ENCODE measurements around the gene CNTN5.

The CNTN5 gene

DNA sequence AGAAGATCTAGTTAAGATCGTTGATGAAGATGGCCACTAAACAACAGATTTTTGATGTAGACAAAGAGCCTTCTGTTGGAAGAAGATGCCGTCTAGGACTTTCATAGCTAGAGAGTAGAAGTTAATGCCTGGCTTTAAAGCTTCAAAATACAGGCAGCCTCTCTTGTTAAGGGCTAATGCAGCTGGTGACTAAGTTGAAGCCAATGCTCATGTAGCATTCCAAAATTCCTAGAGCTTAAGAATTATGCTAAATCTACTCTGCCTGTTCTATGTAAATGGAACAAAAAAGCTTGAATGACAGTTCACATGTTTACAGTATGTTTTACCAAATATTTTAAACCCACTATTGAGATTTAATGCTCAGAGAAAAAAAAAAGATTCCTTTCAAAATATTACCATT, 492.6 kb downstream of the CNTN5 start:
- DNase-seq (ENCODE audit: low spot score) = no peak

DNA sequence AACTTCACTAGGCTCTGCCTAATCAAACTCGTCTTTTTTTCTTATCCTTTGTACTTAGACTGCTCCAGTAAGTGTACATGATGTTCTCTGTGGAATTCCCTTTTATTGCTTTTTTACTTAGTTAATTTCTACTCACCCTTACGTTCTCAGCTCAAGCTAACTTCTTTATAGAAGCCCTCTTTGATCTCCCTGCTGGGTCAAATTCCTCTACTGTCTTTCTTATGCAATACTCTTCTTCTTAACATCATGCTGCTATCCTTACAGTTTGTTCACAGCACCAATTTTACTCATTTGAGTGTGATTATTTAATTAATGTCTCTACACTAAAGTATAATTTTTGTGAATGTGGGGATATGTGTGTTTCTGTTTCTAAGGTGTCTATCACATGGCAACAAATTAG, 498.3 kb downstream of the CNTN5 start:
- DNase-seq (ENCODE audit: low spot score) = no peak

DNA sequence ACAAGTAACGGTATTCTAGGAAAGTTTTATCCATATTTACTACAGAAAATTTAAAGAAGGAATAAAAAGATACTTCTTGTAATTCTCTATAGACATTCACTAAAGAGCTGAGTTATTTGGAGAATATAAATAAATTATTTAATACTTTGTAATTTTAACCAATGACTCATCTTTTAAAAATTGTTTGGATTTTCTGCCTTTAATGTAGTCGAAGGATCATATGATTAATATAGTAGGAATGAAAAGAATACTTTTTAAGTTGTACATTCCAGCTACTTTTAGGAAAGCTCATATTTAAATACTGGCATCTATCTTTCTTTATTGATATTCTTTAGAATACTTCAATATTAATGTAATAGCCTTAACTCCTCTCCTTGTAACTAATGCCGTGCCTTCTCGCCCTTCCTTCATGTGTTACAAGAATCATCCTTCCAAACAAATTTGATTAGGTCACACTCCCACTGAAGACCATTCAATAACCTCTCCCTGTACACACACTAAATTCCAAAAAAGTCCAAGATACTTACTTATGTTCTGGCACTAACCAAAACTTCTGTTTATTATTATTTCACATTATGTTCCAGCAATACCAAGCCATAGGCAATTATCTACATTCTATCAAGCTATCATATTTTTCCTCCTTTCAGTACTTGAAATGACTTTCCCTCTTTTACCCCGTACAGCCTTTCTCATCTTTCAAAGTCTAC, 501.9 kb downstream of the CNTN5 start:
- DNase-seq (ENCODE audit: low spot score) = no peak

DNA sequence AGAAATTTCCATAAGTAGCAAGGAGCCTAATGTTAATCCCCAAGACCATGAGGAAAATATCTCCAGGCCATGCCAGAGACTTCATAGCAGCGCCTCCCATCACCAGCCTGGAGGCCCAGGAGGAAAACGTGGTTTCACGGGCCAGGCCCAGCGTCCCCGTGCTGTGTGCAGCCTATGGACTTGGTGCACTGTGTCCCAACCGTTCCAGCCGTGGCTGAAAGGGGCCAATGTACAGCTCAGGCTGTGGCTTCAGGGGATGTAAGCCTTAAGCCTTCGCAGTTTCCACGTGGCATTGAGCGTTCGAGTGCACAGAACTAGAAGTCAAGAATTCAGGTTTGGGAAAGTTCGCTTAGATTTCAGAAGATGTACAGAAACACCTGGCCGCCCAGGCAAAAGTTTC, 510.7 kb downstream of the CNTN5 start:
- DNase-seq (ENCODE audit: low spot score) = no peak

DNA sequence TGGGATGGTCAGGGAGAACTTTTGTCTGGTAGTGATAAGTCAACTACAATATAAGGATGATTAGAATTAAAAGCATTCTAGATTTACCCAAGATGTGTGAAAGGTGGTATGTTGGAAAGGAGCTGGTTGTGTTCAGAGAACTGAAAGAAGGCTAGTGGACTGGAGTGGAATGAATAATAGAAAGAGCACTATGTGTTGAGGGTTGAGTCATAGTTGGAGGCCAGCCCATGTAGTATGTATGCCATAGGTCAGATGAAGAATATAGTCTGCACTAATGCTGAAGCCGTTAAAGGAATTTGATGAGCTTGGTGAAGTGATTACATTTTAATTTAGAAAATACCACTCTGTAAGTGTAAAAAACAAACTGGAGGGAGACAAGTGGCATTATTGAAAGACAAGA, 514.1 kb downstream of the CNTN5 start:
- no peak for DNase-seq (ENCODE audit: low spot score)

DNA sequence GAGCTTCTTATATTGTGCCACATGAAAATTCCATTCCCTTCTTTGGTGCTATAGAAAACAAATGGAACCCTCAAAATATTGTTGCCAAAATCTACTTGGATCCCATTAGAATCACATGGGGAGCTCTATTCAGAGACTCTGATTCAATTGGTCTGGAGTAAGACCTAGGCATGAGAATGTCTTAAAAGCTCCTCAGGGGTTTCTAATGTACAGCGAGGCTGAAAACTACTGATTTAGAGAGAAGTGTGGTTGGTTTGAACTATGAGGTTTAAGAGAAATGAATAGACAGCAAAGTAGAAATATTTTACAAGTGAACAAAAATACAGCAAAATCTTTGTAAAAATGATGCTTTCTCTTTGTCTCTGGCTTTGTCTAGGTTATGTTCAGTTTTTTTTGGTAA, 514.7 kb downstream of the CNTN5 start:
- DNase-seq (ENCODE audit: low spot score) = no peak

DNA sequence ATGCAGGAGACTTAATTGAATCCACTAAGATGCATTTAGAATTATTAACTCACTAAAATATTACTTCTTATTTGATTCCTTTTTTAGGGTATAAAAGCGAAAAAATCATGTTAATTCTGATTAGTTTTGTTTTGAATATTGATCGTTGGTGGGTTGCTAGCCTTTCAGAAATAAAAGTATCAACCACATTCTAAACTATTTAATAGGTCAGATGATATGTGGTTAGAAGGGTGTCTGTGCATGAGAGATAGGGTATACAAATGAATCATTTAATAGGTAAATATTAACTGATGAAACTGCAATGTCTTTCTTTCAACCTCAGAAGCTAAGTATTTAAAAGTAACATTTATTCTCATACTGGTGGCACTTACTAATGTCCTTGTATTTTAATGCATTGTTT, 515.1 kb downstream of the CNTN5 start:
- DNase-seq (ENCODE audit: low spot score) = no peak

DNA sequence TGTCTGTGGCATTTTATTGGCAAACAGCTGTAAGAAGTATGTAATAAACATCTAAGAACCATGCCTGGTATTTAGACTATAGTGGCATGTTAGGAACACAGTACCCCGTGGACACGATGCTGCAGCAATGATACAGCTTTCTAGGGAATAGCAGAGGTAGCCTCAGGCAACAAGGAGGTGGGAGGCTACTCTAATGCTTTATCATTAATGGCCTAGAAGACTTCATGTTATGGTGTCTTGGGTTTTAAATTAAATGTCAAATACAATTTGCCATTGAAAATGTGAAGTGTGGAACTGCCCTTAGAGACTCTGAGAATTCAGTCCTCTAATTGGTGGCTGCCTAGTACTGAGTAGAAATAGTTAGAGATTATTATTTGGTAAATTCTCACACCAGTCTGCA, 516.9 kb downstream of the CNTN5 start:
- DNase-seq (ENCODE audit: low spot score) = no peak

DNA sequence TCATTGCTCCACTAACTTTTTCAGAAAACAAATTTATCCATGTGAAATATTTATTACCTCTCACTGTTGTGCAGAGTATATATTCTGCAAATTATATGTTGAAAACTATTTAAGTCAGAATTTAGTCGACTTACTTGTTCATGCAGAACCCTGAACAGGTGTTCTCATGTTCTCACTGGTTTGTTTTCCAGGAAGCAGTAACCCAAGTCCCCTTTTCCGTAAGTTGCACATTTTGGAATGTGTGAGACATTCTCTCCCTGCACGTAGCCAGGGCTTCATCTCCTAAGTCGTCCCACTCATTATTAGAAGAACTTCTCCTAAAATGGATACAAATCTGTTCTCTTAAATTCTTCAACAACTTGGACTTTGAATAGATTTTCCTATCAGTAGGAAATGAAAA, 524.9 kb downstream of the CNTN5 start:
- no peak for DNase-seq (ENCODE audit: low spot score)

DNA sequence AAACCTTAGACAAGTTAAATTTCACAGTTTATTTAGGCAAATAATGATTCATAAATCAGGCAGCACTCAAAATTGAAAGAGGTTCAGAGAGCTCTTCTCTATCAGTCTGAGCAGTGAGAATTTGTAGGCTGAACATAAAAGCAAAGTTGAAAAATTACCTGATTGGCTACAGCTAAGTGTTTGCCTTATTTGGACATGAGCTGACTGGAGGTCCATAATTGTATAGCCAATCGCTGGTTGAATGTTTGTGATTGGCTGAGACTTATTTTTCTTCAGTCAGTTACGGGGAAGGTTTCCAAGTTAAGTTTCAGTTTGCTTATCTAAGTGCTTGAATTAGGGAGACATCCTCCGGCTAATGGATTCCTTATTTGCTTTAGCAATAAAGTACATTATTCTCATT, 527.5 kb downstream of the CNTN5 start:
- DNase-seq (ENCODE audit: low spot score) = no peak

DNA sequence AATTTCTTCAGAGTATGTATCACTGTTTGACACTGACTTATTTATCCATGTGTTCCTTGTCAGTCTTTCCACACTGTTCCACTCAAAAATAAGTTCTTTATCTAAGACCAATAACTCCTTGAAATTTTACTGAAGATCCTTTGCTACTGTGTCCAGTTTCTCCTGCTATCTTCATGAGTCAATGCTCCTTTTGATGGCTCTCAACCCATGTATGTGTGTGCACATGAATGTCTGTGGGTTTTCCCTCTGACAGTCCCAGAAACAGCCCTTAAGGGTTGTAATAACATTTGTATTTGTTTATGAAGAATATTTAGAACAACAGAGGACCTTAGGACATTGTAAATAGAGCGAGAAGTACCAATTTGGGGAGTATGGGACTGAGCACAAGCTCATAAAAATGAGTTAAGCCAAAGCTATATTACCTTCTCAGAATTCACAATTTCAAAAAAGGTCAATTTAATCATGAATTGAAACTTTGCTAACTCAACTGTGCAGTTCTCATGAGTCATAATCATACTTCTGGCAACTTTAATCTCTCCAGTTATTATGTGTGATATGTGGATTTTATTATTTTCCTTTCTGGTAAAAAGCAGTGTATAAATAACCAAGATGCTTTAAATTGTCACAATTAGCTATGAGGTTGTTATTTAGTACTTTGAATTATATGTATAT, 533.6 kb downstream of the CNTN5 start:
- no peak for DNase-seq (ENCODE audit: low spot score)

DNA sequence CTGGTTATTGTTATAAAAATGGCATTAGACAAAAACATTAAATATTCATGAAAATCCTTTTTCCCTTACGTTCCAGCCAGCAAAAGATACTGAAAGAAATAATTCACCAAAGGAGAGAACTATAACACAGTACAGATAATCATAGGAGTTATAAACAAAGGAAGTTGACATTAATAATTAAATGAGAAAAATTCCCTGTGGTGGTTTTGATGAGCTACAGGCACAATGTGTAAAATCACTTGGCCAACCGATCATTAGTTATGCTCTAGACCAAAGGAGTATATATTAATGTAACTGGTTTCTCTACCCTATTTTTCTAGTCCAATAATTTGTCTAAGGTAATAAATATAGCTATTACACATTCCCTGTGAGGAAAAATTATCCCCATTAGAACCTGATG, 534.7 kb downstream of the CNTN5 start:
- DNase-seq (ENCODE audit: low spot score) = no peak

DNA sequence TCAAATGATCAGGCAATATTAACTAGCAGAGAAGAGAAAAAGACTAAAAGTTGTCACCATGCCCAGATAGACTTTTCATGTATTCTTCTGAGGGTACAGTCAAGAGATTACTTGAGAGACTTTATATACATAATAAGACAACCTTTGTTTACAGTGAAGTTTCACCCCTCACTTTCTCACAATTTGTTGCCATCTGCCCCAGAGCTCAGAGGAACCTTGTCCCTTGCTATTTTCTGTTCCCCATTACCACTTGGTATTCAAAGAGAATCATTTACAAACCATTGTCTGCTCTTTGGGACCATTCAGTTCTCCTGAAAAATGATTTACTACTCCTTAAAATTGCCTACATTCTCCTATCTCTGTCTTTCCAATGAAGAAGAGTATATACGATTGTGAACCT, 544.6 kb downstream of the CNTN5 start:
- no peak for DNase-seq (ENCODE audit: low spot score)

DNA sequence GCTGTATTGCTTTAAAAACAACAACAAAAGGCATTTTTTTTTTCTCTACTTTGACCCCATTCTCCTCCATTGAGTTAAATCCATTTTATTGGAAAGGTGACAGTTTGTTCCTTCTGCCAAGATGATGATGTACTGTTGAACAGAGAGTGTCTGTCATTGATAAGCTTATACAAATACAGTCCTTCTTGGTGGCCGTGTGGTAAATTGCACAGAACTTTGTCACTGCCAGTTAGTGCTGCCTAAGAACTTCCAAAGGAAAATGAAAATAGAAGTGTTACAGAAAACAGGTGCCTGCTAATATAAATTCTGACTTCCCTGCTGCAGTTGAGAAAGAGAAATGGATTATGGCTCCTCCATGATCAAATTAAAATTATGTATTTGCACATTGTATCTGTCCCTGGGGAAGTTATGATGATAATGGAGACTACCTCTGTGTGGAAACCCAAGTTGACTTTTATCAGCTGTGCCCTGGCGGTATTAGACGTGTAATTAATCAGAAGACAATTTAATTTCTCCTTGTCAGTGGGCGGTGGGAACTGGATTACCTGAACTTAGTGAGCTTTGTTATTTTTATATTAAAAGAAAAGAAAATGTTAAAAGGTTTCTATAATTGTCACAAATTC, 546.7 kb downstream of the CNTN5 start:
- no peak for DNase-seq (ENCODE audit: low spot score)

DNA sequence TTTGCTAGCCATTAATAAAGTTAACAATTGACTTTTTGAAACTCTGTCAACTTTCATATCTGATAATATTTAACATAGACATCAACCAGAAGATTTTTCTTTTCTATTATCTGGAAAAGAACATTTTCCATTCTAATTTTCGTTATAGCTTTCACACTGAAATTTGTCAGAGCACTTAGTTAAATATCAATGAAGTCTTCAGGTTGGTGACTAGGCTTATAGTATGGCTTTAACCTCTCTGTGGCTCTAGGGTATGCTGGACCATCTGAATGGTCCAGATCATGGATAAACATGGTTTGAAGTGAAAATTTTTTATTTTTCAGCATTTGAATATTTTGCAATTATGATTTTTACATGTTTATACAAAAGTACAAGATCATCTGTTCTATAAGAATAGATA, 548.1 kb downstream of the CNTN5 start:
- DNase-seq (ENCODE audit: low spot score) = no peak

DNA sequence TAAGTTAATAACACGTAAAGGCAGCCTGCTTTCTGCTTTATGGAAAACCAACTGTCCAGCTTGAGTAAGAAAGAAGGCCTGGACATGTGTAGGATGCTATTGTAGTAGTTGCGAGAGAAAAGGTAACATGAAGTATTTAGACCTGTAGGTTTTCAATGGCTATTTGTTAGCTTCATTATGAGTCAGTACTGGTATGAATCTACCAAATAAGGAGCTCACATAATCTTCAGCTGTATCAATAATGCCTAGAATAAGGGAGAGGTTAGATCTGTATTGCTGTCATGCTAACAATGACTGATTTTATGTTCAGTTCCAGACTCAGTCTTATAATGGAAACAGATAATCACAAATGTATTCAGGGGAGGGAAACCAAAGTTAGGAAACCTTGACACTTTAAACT, 550.3 kb downstream of the CNTN5 start:
- no peak for DNase-seq (ENCODE audit: low spot score)

DNA sequence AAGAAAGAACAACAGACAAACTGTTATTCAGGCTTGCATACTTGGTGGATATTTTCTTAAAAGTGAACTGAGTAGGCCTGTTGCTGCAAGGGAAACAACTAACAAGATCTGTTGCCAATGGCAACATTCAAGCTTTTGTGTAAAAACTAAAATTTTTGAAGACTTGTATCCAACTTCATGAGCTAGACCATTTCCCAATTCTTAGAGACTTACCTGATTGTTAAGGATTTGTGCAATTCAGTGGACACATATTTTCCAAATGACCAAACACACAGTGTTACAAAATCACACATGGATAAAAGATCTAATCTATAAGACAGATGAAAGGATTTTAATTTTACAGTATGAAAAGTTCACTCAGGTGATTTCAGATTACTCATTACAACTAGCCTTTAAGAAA, 564.1 kb downstream of the CNTN5 start:
- DNase-seq (ENCODE audit: low spot score) = no peak

DNA sequence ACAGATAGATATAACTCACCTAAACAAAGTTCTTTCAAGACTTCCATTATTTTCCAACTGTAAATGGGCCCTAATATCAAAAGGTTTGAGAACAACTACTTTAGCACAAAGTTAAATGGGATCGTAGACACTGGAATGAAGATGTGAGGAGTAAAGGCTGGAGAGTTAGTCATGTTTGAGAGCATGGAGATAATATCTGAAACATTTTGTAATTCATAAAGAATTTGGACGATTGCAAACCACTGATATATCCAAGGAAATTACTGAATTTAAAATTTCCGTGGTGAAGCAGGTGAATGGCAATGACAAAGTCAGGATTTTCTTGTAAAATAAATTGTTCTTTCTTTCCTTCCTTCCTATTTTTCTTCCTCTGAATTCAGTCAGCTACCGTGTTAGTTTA, 564.9 kb downstream of the CNTN5 start:
- DNase-seq (ENCODE audit: low spot score) = no peak

DNA sequence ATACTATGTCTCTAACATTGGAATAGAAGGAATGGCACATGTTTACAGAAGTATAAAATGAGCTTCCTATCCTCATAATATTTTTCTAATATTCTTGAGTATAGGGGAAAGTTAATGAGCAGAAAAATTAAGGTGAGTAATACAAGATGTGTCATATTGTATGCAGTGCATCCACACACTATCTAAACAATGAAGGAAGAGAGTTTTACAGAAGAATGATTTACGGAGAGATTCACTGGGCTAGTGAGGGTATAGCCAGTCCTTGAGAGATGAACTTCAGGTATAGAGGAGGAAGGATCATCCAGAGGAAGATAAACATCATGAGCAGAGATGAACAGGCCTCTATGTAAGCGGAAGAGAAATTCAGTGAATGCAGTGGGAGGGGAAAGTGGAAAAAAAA, 569.0 kb downstream of the CNTN5 start:
- no peak for DNase-seq (ENCODE audit: low spot score)

DNA sequence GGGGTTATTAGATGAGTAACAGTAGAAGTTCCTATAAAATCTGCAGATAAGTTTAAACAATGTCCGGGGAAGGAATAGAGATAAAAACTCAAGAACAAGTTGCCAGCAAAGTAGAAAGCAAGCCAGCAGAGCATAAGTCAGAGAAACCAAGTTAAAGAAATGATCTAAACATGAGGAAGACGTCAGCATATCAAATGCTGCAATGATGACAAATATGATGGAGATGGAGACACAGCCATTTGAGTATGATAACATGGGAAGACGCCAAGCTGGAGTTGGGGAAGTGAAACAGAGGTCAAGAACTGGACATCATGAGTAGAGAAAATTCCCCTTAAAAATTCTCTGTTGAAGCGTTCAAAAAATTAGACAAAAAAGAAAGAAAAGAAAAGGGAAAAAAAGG, 571.5 kb downstream of the CNTN5 start:
- no peak for DNase-seq (ENCODE audit: low spot score)

DNA sequence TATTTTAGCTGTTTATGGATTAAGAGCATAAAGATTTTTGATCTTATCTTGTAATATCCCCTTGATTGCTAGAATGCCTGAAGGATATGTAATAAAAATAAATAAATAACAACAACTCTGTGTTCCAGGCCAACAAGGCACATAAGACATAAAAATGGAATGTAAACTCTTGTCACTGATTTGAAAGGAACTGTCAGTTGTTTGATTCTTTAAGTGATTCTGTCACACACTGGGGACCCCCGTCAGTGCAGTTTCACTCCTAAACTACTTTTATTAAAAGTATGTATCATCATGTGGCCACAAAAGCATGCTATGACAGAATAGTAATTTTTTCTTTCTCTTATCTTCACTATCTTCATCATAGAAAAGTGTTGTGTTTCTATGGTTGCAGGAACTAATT, 572.4 kb downstream of the CNTN5 start:
- no peak for DNase-seq (ENCODE audit: low spot score)

DNA sequence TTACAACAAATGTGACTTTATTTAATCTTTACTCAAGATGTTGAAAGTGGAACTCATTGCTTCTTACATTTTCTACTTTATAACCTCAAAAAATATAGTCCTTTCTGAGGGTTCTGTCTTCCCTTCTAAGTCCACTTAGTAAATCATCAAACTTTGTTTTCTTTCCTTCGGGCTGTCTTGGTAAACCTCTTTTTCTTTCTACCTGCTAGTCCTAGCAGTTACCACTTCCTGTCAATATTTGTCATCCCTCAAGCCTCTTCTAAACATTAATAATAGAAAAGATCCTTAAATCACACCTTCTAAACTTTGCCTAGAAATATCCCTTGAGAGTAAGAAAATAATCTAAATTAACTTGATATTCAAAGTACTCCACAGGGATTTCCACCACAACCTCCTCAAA, 580.4 kb downstream of the CNTN5 start:
- DNase-seq (ENCODE audit: low spot score) = no peak

DNA sequence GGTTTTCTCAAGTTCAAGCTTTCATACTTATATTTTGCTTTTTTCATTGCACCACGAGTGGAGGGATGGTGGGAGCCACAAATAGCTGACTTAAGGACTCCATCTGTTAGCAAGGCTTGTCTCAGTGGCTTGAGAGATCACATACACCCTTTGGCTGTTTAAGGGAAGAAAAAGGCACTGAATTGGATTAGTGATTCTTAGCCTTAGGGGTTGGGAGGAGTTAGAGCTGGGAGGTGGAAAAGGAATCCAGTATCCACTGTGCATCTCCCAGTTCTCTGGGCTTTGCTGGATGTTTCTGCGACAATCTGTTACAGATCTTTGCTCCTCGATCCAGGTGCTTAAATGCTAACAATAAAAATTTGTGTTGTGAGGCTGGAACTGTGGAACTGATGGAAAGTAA, 593.6 kb downstream of the CNTN5 start:
- DNase-seq (ENCODE audit: low spot score) = no peak

DNA sequence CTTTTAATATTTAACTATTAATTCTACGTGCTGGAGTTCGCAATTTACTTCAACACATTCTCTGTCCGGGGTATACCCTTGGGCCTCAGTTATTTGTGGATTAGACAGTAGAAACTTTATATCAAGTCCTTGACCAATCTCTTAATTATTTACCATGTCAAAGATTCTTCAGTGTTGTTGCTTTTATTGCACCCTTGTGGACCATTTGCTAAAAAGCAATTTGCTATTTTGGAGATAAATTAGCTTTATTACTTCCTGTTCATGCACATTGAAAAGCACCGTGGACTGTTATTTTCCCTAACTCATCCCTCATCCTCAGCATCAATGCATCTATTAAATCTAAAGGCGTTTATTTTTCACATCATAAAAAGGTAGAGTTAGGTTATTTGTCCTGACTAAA, 609.9 kb downstream of the CNTN5 start:
- no peak for DNase-seq (ENCODE audit: low spot score)

Measured in CD4-positive, alpha-beta T cell treated with Interleukin-6 at 100 ng/mL for 8 hours (primary cell).